Tongue (tissue), 2 donors: ENCODE data around the gene TMEM37. TPM values are rescaled to one million over a fixed set of nuclear protein-coding genes. Genes with fewer than 3 reads are reported as not detected.

Source experiments
- DNase-seq: peaks from one replicate; pipeline ENCODE4 v3.0.0-alpha.2; 2015
- total RNA-seq: library from RNA; depleted of rRNA; stranded (reverse); fragments of >200 nt; gene quantifications from one replicate; pipeline ENCODE4 v1.2.3, GENCODE V29; 2014

TMEM37 gene
- total RNA-seq, 1 donor from 2014 or later, result 3.1 TPM

DNA sequence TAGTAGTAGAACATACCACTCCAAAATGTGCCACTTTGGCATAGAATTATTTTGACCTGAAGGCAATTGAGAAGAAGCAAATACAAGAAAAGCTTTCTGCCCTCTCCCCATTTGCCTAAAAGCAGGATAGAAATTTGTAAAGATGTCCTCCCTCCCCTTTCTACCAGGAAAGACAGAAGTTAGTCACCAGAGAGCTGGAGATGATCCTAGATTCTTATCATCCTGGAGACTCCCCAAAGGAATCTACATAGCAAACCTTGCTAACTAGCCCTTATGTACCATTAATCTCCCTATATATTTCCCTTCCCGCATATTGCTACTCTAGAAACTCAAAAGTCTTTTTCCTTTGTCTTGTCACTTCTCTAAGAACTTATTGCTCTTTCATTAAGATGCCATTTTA is 12.6 kb upstream of the TMEM37 start:
- DNase-seq, result no peak

DNA sequence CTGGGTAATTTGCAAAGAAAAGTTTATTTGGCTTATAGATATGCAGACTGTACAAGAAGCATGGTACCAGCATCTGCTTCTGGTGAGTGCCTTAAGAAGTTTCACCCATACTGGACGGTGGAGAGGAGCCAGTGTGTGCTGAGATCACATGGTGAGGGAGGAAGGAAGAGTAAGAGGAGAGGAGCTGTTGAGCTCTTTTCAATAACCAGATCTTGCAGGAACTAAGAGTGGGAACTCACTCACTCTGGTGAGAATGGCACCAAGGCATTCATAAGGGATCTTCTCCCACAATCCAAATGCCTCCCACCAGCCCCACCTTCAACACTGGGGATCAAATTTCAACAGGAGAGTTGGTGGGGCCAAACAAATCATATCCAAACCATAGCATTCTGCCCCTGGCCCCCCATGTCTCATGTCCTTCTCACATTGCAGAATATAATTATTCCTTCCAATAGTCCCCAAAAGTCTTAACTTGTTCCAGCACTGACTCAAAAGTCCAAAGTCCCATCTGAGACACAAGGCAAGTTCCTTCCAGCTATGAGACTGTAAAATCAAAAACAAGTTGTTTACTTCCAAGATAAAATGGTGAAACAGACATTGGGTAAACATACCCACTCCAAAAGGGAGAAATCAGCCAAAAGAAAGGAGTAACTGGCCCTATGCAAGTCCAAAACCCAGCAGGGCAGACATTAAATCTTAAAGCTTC is 11.7 kb upstream of the TMEM37 start:
- DNase-seq, result no peak

- DNase-seq, result no peak
These were observed 10.3 kb upstream of the TMEM37 start for GRCh38 chr2:119421304-119421703.

GRCh38 chr2:119421741-119422140 is 9.9 kb upstream of the TMEM37 start:
- no peak for DNase-seq

GRCh38 chr2:119422360-119423107 is 9.1 kb upstream of the TMEM37 start:
- DNase-seq, result no peak

DNA sequence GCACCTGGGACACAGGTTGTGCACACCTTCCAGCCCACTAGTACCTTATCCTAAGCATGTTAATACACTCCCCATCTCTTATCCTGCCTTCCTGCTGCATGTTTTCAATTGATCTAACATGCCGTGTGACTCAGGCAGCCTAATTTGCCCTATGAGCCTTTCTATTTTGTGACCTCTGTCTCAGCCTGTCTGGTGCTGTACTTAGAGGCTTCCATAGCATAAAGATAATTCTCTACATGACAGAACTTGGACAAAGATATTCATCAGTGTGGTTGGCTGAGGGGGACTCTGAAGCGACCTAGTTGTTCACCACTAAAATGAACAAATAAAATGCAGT is 8.6 kb upstream of the TMEM37 start:
- DNase-seq, result no peak

DNA sequence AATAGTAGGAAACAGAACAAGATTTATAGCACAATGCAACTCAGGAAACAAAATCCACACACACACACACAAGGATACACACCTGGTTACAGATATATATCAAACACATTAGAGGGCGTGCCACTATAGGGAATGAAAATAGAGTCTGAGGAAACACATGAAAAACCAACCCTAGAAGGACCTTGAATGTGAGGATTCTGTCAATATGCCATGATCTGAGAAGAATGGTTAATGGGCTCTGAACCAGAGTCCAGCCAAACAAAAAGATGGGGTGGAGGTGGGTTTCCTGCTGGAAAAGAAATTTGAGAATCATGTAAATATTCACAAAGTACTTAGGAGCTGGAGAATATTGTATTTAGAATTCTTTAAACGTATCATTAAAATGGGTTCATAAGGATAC is 7.8 kb upstream of the TMEM37 start:
- DNase-seq, result no peak

GRCh38 chr2:119424284-119425118 is 7.2 kb upstream of the TMEM37 start:
- DNase-seq, result no peak

GRCh38 chr2:119425119-119425405 is 6.6 kb upstream of the TMEM37 start:
- DNase-seq, result no peak

DNA sequence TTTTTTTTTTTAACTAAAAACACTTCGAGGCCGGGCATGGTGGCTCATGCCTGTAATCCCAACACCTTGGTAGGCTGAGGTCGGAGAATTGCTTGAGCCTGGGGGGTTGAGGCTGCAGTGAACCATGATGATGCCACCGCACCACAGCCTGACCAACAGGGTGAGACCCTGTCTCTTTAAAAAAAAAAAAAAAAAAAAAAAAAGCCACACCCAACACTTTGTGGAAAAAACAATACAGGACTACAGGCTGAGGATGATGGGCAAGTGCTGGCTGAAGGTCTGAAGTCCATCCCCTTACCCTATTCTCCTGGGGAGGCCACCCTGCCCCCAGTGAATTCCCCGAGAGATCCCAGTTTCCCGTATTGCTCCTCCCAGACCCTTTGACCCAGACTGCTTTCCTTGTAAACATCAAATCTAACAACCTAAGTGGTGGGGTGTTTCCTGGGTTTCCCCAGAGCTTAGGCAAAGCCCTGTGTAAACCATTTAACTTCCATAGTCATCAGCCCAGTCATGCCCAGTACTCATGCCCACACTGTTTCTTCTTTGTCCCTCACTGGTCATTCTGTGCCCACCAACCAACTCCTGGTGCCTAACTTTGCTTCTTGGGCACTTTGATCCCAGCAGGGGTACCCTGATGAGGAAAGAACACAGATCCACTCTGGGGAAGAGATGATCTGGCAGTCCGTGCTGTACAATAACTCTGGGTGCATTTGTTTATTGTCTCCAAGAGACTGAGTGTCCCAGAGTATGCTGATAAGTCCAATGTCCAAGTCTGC is 5.8 kb upstream of the TMEM37 start:
- no peak for DNase-seq

DNA sequence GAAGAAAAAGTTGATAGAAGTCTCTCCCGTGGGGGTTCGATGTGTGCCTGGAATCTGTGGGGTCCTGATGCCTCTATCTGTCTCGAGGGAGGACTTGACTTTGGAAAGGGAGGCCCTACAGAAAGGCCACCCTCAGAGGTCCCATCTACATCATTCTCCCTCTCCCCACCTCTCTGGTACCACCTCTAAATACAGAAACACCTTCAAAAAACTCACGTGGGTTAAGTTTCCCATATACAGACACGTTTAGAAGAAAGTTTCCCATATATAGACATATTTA is 5.3 kb upstream of the TMEM37 start:
- no peak for DNase-seq

DNA sequence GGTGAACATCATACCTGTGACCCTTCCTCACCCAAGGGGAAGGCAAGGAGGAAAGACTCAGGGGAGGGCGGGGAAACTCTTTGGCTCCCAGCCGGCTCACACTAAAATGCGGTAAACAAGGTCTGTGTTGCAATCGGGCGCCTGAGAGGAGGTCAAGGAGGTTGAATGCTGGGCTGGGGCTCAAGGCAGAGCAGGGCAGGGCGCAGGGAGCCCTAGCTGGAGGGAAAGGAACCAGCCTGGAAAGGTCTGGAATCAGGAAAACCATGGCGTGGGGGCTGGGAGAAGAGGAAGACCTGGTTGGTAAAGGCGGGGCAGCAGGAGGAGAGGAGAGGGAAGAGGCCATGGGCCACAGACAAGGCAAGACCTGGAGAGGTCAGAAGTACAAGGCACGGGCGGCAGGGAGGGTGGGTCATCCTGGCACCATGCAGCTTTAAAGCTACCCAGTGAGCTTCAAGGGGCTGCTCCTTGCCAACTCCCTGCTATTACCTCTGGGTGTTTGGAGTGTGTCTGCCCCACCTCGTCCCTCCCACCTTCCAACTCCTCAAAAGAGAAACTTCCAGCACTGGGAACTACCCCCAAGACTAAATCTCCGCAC is 4.8 kb upstream of the TMEM37 start:
- DNase-seq, result no peak

DNA sequence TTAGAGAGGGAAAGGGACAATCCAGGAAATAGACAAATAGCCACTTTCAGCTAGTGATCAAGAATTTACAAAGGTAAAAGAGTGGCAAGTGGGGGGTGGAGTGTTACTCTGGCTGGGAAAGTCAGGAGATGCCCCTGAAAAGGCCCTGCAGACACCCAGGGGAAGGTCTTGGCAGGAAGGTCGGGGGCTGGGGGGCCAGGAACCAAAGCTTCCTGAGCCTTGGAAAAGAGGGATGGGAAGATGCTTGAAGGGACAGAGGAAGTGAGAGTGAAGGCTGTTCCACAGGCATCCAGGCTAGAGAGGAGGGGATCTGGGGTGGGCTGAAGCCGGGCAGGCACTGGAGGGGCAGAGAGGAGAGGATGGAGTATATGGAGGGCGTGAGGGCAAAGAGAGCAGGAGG is 3.9 kb upstream of the TMEM37 start:
- DNase-seq, result no peak

DNA sequence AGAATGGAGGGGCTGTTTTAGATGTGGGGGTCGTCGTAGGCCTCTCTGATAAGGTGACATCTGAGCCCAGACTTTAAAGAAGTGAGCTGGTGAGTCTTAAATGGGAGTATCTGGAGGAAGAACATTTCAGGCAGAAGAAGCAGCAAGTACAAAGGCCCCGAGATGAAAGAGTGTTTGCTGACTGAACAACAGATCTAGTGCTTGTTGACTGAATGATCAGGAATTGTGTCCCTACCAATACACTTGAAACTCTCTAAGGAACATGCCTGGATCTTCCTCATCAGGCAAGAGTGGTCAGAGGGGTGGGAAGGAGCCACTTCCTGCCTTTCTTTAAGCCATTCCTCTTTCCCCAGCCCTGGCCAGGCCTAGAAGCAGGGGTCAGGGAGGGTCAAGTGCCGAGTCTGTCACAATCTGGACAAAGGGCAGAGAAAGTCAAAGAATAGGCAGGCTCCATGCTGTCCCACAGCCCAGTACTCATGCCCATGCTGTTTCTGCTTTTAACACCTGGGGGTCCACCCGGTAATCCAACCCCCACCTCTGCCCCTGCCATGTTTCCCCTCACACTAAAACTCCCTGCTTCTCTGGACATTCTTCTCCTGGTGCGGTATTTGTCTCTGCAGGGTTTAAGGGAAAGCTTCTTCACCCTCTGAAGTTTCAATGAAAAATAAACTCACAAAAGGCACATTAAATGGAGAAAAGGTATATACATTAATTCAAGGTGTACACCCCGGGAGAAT is 3.0 kb upstream of the TMEM37 start:
- no peak for DNase-seq

- DNase-seq, result no peak
These were observed 2.3 kb upstream of the TMEM37 start for GRCh38 chr2:119429225-119429981.

GRCh38 chr2:119430023-119430498 is 1.6 kb upstream of the TMEM37 start:
- no peak for DNase-seq

DNA sequence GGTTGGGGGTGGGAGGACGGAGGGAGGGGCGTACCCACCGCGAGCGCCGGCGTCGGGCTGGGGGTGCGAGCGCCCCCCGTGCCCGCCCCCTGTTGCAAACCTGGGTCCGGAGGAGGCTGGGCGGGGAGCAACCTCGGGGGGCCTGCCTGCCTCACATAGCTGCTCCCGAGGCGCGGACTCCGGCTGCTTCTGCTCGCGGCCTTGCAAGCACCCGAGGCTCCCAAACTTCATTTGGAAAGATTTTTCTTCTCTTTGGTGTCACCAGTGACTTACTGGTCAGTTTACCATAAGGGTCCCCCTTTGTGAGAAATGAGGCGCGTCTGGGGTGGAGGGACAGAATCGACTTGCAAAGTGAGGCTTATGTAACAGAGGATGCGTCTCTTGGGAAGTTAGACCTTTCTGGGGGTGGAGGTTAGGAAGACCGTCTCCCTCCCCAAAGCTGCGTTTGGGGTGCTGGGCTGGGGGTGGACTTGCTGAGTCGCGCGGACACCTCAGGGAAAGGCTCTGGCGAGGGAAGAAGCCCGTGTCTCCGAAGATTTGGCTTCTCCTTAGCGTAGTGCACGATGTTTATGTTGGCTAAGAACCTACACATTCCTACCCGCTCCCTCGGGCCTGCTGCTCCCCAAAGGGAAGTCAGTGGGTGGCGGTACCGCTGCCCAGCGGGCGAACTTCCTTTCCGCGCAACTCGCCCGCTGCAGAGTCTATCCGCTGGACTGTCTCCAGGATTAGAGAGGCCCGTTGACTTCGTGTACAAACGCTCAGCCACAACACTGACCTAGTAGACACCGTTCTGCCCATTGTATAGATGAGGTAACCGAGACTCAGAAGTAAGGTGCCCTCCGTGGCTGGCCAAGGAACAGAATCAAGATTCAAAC is 559 bp downstream of the TMEM37 start:
- no peak for DNase-seq

DNA sequence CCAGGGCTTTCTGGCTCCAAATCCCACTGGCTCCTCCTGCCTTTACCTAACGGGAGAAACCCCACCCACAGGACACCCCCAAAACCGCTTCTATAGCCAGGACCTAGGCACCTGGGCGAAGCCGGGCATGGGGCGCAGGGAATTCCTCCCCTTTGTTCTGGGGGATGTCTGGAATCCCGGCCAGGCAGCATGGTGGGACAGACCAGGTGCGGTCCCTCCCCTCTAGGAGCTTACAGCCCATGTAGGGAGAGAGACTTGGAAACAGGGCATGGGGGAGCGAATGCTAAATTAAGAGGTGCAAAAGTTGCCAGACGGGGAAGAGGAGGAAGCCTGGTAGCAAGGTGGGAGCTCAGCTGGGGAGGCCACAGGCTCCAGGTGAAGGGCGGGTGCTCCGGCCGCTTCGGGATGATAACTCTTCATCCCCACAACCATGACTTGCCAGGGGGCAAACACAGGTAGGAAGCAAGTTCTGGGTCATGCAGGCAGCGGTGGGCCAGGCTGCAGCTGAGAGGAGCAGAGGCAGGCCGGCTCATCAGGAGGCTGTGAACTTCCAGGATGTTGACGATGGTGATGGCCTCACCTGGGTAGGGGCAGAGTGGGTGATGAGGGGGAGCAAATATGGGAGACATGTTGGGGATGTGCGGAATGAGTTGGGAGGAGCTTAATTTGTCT is 1.3 kb downstream of the TMEM37 start:
- no peak for DNase-seq

GRCh38 chr2:119433636-119434327 is 2.1 kb downstream of the TMEM37 start:
- no peak for DNase-seq
